Measurements from ENCODE around the gene ATP2B2. TPM values are rescaled to one million over a fixed set of nuclear protein-coding genes. Genes with fewer than 3 reads are reported as not detected.

Gene ATP2B2
- total RNA-seq (2014; rRNA removed; shearing (Covaris generic)) (0.35 and 0.63 TPM in 2 replicates), polyA plus RNA-seq (2016; fragmentation: Nextera tagmentation; extraction: Ambion mirVana) (0.42 TPM in 1 of 2 replicates, not detected in the other)
- long read RNA-seq, partial matches to known transcripts: 0 of 1 reads
- long read RNA-seq, other reads (novel, unspliced or antisense): 1 of 1 reads

- DNase-seq (ENCODE audit: low spot score): peak; percentile 77
- ATAC-seq: peak; percentile 82
- Histone ChIP-seq H3K9me2 (ENCODE audit: insufficient read depth) (no peaks in the 10 kb centered on the region), H3K4me1 (ENCODE audit: insufficient read depth) (no peaks in the 10 kb centered on the region; the same call in 1 of the 2 replicates), H3K36me3 (ENCODE audit: insufficient read depth) (no peaks in the 10 kb centered on the region), H3K27me3 (ENCODE audit: insufficient read depth) (peaks cover 7% of the 10 kb centered on the region; the same call in 1 of the 2 replicates), H3F3A (replicated peaks; ENCODE audit: low read depth) (no peaks in the 10 kb centered on the region), H3K4me2 (peak within 1 kb of the TSS; percentile 84), H3K4me3 (peak within 1 kb of the TSS; percentile 59), H4K20me1 (replicated peaks; ENCODE audit: insufficient read depth) (no peaks in the 10 kb centered on the region), H3K79me2 (replicated peaks; ENCODE audit: insufficient read depth) (no peaks in the 10 kb centered on the region), H2AFZ (peak within 1 kb of the TSS; percentile 94), H3K27ac (ENCODE audit: low read depth) (no peak within 1 kb of the TSS)
- Mint-ChIP-seq H3K36me3 (ENCODE audit: low read depth) (no peaks in the 10 kb centered on the region), H3K4me3 (peak within 1 kb of the TSS; percentile 68), H3K27ac (no peak within 1 kb of the TSS), H3K9me3 (no peaks in the 10 kb centered on the region), H3K27me3 (ENCODE audit: insufficient read depth, low read depth, poor library complexity) (peaks cover 17% of the 10 kb centered on the region), H3K4me1 (peaks cover 4% of the 10 kb centered on the region; the same call in 2 of the 3 replicates)
- TF ChIP-seq CTCF (conservative IDR thresholded peaks at IDR 0.05; ENCODE audit: low read depth in 2 of 2): no peak
- TF ChIP-seq STAT1 (IDR thresholded peaks at IDR 0.05; ENCODE audit: unreplicated experiment): no peak
- no peak for TF ChIP-seq CREB1 (CRISPR knock-in tag; IDR thresholded peaks at IDR 0.05; ENCODE audit: low read depth)
- TF ChIP-seq ETS1 (IDR thresholded peaks at IDR 0.05): no peak
- no peak for TF ChIP-seq ZNF114 (CRISPR knock-in tag; IDR thresholded peaks at IDR 0.05)
- no peak for TF ChIP-seq EZH2phosphoT487 (IDR thresholded peaks at IDR 0.05; ENCODE audit: unreplicated experiment)
- no peak for TF ChIP-seq ZNF331 (CRISPR knock-in tag; IDR thresholded peaks at IDR 0.05; ENCODE audit: low read depth)
- no peak for TF ChIP-seq EZH2 (IDR thresholded peaks at IDR 0.05; ENCODE audit: low read depth, unreplicated experiment)
- no peak for TF ChIP-seq REST (IDR thresholded peaks at IDR 0.05; ENCODE audit: unreplicated experiment)
- TF ChIP-seq JUNB (IDR thresholded peaks at IDR 0.05; ENCODE audit: unreplicated experiment): no peak
- no peak for TF ChIP-seq NANOG (IDR thresholded peaks at IDR 0.05; ENCODE audit: borderline replicate concordance)
- no peak for TF ChIP-seq POLR2AphosphoS5 (IDR thresholded peaks at IDR 0.05; ENCODE audit: low read depth)
- no peak for TF ChIP-seq ZNF462 (CRISPR knock-in tag; IDR thresholded peaks at IDR 0.05)
Observed at GRCh38 chr3:10505050-10505790, at the start of gene ATP2B2. TSS of gene ATP2B2 (minus strand) at chr3:10505586. CDS start at chr3:10449543, 56,043 bp downstream.

Data from GM23338 (cell line).